ENCODE measurements around the gene ZNF22. TPM values are rescaled to one million over a fixed set of nuclear protein-coding genes. Genes with fewer than 3 reads are reported as not detected.

ZNF22 gene
- total RNA-seq, 4 donors from 2014 or later, result 4.7 to 19.0 (median 8.0) TPM

GRCh38 chr10:45035673-45036072 is 35.0 kb downstream of the ZNF22 start:
- TF ChIP-seq POLR2A (IDR thresholded peaks at IDR 0.05), result no peak
- TF ChIP-seq CTCF (IDR thresholded peaks at IDR 0.05), result no peak
- peaks cover 0 to 7% (median 0%) of the 10 kb centered on the region in 4 donors for H3K9me3 ChIP-seq
- no peak for DNase-seq
- H3K27me3 ChIP-seq, result no peaks in the 10 kb centered on the region
- H3K4me3 ChIP-seq, result no peak overlapping the region
- H3K27ac ChIP-seq, result no peak overlapping the region
- H3K36me3 ChIP-seq, result no peaks in the 10 kb centered on the region
- no peaks in the 10 kb centered on the region for H3K4me1 ChIP-seq

GRCh38 chr10:45040921-45041542 is 40.3 kb downstream of the ZNF22 start:
- TF ChIP-seq POLR2A (IDR thresholded peaks at IDR 0.05), result no peak
- TF ChIP-seq CTCF (IDR thresholded peaks at IDR 0.05), result no peak
- DNase-seq, result no peak
- no peak overlapping the region for H3K4me3 ChIP-seq

DNA sequence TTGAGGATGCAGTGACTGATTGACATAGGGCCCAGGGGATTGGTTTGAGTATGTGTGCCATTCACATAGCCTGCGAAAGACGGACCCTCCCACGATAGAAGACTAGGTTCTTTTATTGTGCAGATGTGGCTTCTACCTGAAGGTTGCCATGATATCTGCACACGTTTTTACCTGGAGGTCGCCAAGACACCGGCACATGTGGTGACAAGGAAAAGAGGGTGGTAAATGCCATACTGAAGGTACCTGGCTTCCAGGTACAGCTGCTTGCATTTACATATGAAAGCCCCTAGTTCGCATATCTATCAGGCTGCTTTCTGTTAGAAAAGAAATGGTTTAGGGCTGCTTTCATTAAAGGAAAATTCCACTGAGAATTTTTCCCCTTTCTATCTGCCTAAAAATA is 43.6 kb downstream of the ZNF22 start:
- H3K27ac ChIP-seq, result no peak overlapping the region
- H3K4me1 ChIP-seq, result no peaks in the 10 kb centered on the region
- TF ChIP-seq CTCF (IDR thresholded peaks at IDR 0.05) (no peak), POLR2A (IDR thresholded peaks at IDR 0.05) (no peak)
- no peaks in the 10 kb centered on the region for H3K9me3 ChIP-seq
- no peak for DNase-seq
- no peaks in the 10 kb centered on the region for H3K36me3 ChIP-seq
- H3K4me3 ChIP-seq, result no peak overlapping the region
- H3K27me3 ChIP-seq, result no peaks in the 10 kb centered on the region

More at GRCh38 chr10:45040921-45041542, 40.3 kb downstream of the ZNF22 start:
- H3K9me3 ChIP-seq, result no peaks in the 10 kb centered on the region
- no peaks in the 10 kb centered on the region for H3K36me3 ChIP-seq
- no peak overlapping the region for H3K27ac ChIP-seq
- no peaks in the 10 kb centered on the region for H3K27me3 ChIP-seq
- H3K4me1 ChIP-seq, result no peaks in the 10 kb centered on the region

DNA sequence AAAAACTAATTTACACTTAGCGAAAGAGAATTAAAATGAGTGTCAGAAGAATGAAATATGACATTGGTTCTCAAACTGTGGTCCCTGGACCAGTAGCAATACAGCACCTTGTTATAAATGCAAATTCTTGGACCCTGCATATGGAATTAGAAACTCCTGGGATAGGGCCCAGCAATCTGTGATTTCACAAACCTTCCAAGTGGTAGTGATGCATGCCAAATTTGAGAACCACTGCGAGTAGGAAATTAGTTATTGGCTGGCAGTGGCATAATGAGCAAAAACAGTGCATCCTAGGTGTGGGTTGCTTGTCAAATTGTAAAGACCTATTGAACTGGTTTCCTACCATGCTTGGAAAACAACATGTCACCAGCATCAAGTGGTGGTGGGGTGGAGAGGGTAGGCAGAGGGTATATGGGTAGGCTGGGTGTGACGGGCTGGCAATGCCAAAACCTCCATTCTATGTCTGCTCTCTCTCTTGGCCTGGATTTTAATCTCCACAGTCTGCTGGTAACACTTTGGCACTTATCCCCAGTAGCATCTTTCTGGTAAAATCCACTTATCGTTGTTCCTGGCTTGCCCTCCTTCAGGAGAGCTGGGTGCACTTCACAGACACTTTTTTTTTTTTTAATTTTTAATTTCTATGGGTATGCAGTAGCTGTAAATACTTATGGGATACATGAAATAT is 50.0 kb downstream of the ZNF22 start:
- H3K27ac ChIP-seq, result no peak overlapping the region
- no peaks in the 10 kb centered on the region for H3K36me3 ChIP-seq
- no peak overlapping the region for H3K4me3 ChIP-seq
- no peaks in the 10 kb centered on the region for H3K27me3 ChIP-seq
- H3K9me3 ChIP-seq, result no peaks in the 10 kb centered on the region
- no peak for TF ChIP-seq CTCF (IDR thresholded peaks at IDR 0.05)
- no peak for DNase-seq
- no peaks in the 10 kb centered on the region for H3K4me1 ChIP-seq

DNA sequence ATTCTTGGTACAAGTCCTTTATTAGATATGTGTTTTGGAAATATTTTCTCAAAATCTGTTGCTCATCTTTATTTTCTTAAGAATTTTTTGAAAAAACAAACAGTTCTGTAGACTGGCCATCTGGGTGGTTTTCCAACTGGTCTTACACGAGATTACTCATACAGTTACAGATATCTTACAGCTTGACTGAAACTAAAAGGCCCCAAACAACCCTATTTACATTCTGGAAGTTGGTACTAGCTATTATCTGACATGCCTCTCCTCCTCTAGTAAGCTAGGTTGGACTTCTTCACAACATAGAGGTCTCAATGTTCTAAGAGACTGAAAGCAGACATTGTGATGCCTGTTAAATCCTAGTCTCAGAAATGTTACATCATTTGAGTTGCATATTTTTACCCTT is 52.0 kb downstream of the ZNF22 start:
- no peak overlapping the region for H3K4me3 ChIP-seq
- H3K27me3 ChIP-seq, result no peaks in the 10 kb centered on the region
- no peaks in the 10 kb centered on the region for H3K9me3 ChIP-seq
- no peak for TF ChIP-seq POLR2A (IDR thresholded peaks at IDR 0.05)
- no peak for TF ChIP-seq CTCF (IDR thresholded peaks at IDR 0.05)
- DNase-seq, result no peak
- H3K36me3 ChIP-seq, result no peaks in the 10 kb centered on the region
- H3K27ac ChIP-seq, result no peak overlapping the region
- H3K4me1 ChIP-seq, result no peaks in the 10 kb centered on the region
